HPDE6-E6E7 (cell line): ENCODE results near the gene TIFAB.

Experiments used
- DNase-seq: peaks from one replicate; pipeline ENCODE4 v3.0.0; 2011; ENCODE audit warnings: missing footprints; ENCODE audit errors: extremely low spot score

The TIFAB gene

GRCh38 chr5:135442431-135443160 lies 9.6 kb downstream of the TIFAB start:
- no peak for DNase-seq

GRCh38 chr5:135441919-135442318 lies 10.2 kb downstream of the TIFAB start:
- DNase-seq: no peak

- DNase-seq: no peak
These were observed 10.8 kb downstream of the TIFAB start for GRCh38 chr5:135441350-135441831.

- no peak for DNase-seq
These were observed 11.2 kb downstream of the TIFAB start for GRCh38 chr5:135440916-135441315.

- DNase-seq: no peak
These were observed 12.6 kb downstream of the TIFAB start for GRCh38 chr5:135439231-135440205.

GRCh38 chr5:135438636-135439221 lies 13.4 kb downstream of the TIFAB start:
- DNase-seq: no peak

- DNase-seq: peak; percentile 27
These were observed 14.2 kb downstream of the TIFAB start for GRCh38 chr5:135437796-135438560.

GRCh38 chr5:135437422-135437795 lies 14.7 kb downstream of the TIFAB start:
- DNase-seq: no peak

GRCh38 chr5:135436951-135437418 lies 15.2 kb downstream of the TIFAB start:
- no peak for DNase-seq

- no peak for DNase-seq
These were observed 16.5 kb downstream of the TIFAB start for GRCh38 chr5:135435467-135436330.

- DNase-seq: no peak
These were observed 17.3 kb downstream of the TIFAB start for GRCh38 chr5:135434591-135435466.

- no peak for DNase-seq
These were observed 18.3 kb downstream of the TIFAB start for GRCh38 chr5:135433681-135434426.

- DNase-seq: no peak
These were observed 20.0 kb downstream of the TIFAB start for GRCh38 chr5:135432113-135432512.

- DNase-seq: no peak
These were observed 22.1 kb downstream of the TIFAB start for GRCh38 chr5:135430135-135430437.

- no peak for DNase-seq
These were observed 22.6 kb downstream of the TIFAB start for GRCh38 chr5:135429301-135430134.

- DNase-seq: no peak
These were observed 23.6 kb downstream of the TIFAB start for GRCh38 chr5:135428586-135428985.

- DNase-seq: peak; percentile 57
These were observed 25.8 kb downstream of the TIFAB start for GRCh38 chr5:135426102-135427082.
